H9 (cell line): ENCODE results near the gene C17orf107. TPM values are rescaled to one million over a fixed set of nuclear protein-coding genes. Genes with fewer than 3 reads are reported as not detected.

Source experiments
- DNase-seq: peaks from one replicate; pipeline ENCODE4 v3.0.0-alpha.2; 2017
- H2AFZ ChIP-seq: one replicate; pipeline ENCODE4 v1.6.1; 2013; ENCODE audit warnings: mild to moderate bottlenecking, low read length, control low read depth, moderate library complexity
- H2AK5ac ChIP-seq: 2 replicates; pipeline ENCODE4 v1.6.1; 2013; ENCODE audit warnings: low read length, control low read depth, mixed read lengths; ENCODE audit not compliant: insufficient read length
- H2BK120ac ChIP-seq: one replicate; pipeline ENCODE4 v1.6.1; 2013; ENCODE audit warnings: low read depth, mild to moderate bottlenecking, low read length, control low read depth, inconsistent platforms; ENCODE audit not compliant: poor library complexity, severe bottlenecking
- H2BK12ac ChIP-seq: 2 replicates; pipeline ENCODE4 v1.6.1; 2013; ENCODE audit warnings: low read length, control low read depth, mixed read lengths, low read depth; ENCODE audit not compliant: insufficient read length
- H2BK15ac ChIP-seq: 2 replicates; pipeline ENCODE4 v1.6.1; 2013; ENCODE audit warnings: low read depth, low read length, control low read depth
- H2BK20ac ChIP-seq: one replicate; pipeline ENCODE4 v1.6.1; 2013; ENCODE audit warnings: low read depth, mild to moderate bottlenecking, low read length, control low read depth, inconsistent platforms; ENCODE audit not compliant: poor library complexity, severe bottlenecking
- H2BK5ac ChIP-seq: 2 replicates; pipeline ENCODE4 v1.6.1; 2013; ENCODE audit warnings: low read length, control low read depth, mixed read lengths; ENCODE audit not compliant: insufficient read length
- H3K14ac ChIP-seq: 2 replicates; pipeline ENCODE4 v1.6.1; 2013; ENCODE audit warnings: low read length, control low read depth; ENCODE audit not compliant: insufficient read depth
- H3K18ac ChIP-seq: 2 replicates; pipeline ENCODE4 v1.6.1; 2013; ENCODE audit warnings: low read depth, mild to moderate bottlenecking, mixed read lengths, low read length, control low read depth; ENCODE audit not compliant: insufficient read length
- H3K23ac ChIP-seq: 2 replicates; pipeline ENCODE4 v1.6.1; 2013; ENCODE audit warnings: low read length, control low read depth, mixed read lengths, low read depth; ENCODE audit not compliant: insufficient read length
- H3K23me2 ChIP-seq: 2 replicates; pipeline ENCODE4 v1.6.1; 2013; ENCODE audit warnings: low read depth, mild to moderate bottlenecking, mixed read lengths, low read length, control low read depth; ENCODE audit not compliant: insufficient read length, poor library complexity, severe bottlenecking
- H3K27ac ChIP-seq: 2 replicates; pipeline ENCODE4 v1.5.1; 2013; ENCODE audit warnings: low read length, control low read depth, mixed read lengths, low read depth; ENCODE audit not compliant: insufficient read length
- H3K27me3 ChIP-seq: 2 replicates; pipeline ENCODE4 v1.6.1; 2013; ENCODE audit warnings: low read length, control low read depth, inconsistent platforms; ENCODE audit not compliant: insufficient read depth
- H3K4ac ChIP-seq: 2 replicates; pipeline ENCODE4 v1.6.1; 2013; ENCODE audit warnings: low read depth, mild to moderate bottlenecking, control low read depth, inconsistent platforms, low read length, moderate library complexity
- H3K4me1 ChIP-seq: 2 replicates; pipeline ENCODE4 v1.6.1; 2013; ENCODE audit warnings: low read length, control low read depth, inconsistent platforms; ENCODE audit not compliant: insufficient read depth
- H3K4me2 ChIP-seq: 2 replicates; pipeline ENCODE4 v1.6.1; 2013; ENCODE audit warnings: low read length, control low read depth, mixed read lengths; ENCODE audit not compliant: insufficient read length, insufficient read depth
- H3K56ac ChIP-seq: 2 replicates; pipeline ENCODE4 v1.6.1; 2013; ENCODE audit warnings: low read depth, mild to moderate bottlenecking, mixed read lengths, low read length, control low read depth; ENCODE audit not compliant: insufficient read length
- H3K79me1 ChIP-seq: 2 replicates; pipeline ENCODE4 v1.6.1; 2013; ENCODE audit warnings: low read depth, mild to moderate bottlenecking, moderate library complexity, low read length, control low read depth, inconsistent platforms; ENCODE audit not compliant: insufficient read depth, poor library complexity, severe bottlenecking
- H3K79me2 ChIP-seq: 2 replicates; pipeline ENCODE4 v1.6.1; 2013; ENCODE audit warnings: low read length, control low read depth, inconsistent platforms; ENCODE audit not compliant: insufficient read depth
- H3K9ac ChIP-seq: 2 replicates; pipeline ENCODE4 v1.6.1; 2013; ENCODE audit warnings: low read length, control low read depth, mixed read lengths; ENCODE audit not compliant: insufficient read length; ENCODE audit errors: extremely low read depth
- H3K9me3 ChIP-seq: one replicate; pipeline ENCODE4 v1.6.1; 2013; ENCODE audit warnings: low read depth, low read length, inconsistent platforms; ENCODE audit not compliant: control insufficient read depth
- H3T11ph ChIP-seq: one replicate; pipeline ENCODE4 v1.6.1; 2013; ENCODE audit warnings: mild to moderate bottlenecking, low read length, control low read depth, inconsistent platforms
- H4K20me1 ChIP-seq: one replicate; pipeline ENCODE4 v1.6.1; 2013; ENCODE audit not compliant: control insufficient read depth, insufficient read length, insufficient read depth
- H4K5ac ChIP-seq: 2 replicates; pipeline ENCODE4 v1.6.1; 2013; ENCODE audit warnings: low read depth, mild to moderate bottlenecking, mixed read lengths, low read length, control low read depth; ENCODE audit not compliant: insufficient read length
- H4K8ac ChIP-seq: replicated peaks from 2 replicates; pipeline ENCODE4 v1.6.1; 2013; ENCODE audit warnings: low read length, control low read depth, mixed read lengths, low read depth; ENCODE audit not compliant: insufficient read length
- H4K91ac ChIP-seq: 2 replicates; pipeline ENCODE4 v1.6.1; 2013; ENCODE audit warnings: low read depth, mild to moderate bottlenecking, moderate library complexity, mixed read lengths, low read length, control low read depth; ENCODE audit not compliant: insufficient read length
- H3K27ac Mint-ChIP-seq, 3 experiments: 2 replicates in 2 of 3; 3 replicates in 1 of 3; pipeline ENCODE4 v1.8.0; 2020 to 2021; ENCODE audit warnings: mixed read lengths in 3 of 3, mild to moderate bottlenecking in 1 of 3, moderate library complexity in 1 of 3
- H3K27me3 Mint-ChIP-seq: 2 replicates; pipeline ENCODE4 v1.8.0; 2021; ENCODE audit warnings: low read depth, mild to moderate bottlenecking, moderate library complexity, mixed read lengths
- H3K36me3 Mint-ChIP-seq, 3 experiments: 2 replicates in 2 of 3; 3 replicates in 1 of 3; pipeline ENCODE4 v1.8.0; 2020 to 2021; ENCODE audit warnings: low read depth in 3 of 3, mixed read lengths in 3 of 3; ENCODE audit not compliant: insufficient read depth in 1 of 3
- H3K4me1 Mint-ChIP-seq, 2 experiments: 2 replicates each; pipeline ENCODE4 v1.8.0; 2020; ENCODE audit warnings: mixed read lengths in 2 of 2
- H3K4me3 Mint-ChIP-seq, 2 experiments: 2 replicates in 1 of 2; 3 replicates in 1 of 2; pipeline ENCODE4 v1.8.0; 2020 to 2021; ENCODE audit warnings: mild to moderate bottlenecking in 2 of 2, mixed read lengths in 2 of 2, moderate library complexity in 1 of 2
- H3K9me3 Mint-ChIP-seq, 2 experiments: 2 replicates in 1 of 2; 3 replicates in 1 of 2; pipeline ENCODE4 v1.8.0; 2020; ENCODE audit warnings: mild to moderate bottlenecking in 2 of 2, mixed read lengths in 2 of 2, moderate library complexity in 1 of 2
- WGBS: extraction: QIAGEN DNeasy Blood & Tissue Kit; methylation state at CpG from one replicate; pipeline ENCODE4 v1.1.7; 2013; ENCODE audit warnings: missing lambda C conversion rate, low lambda C conversion rate, mixed read lengths; ENCODE audit not compliant: insufficient read length; ENCODE audit errors: extremely low coverage; 5-methylcytosine and 5-hydroxymethylcytosine counted together
- total RNA-seq: library from RNA; stranded (reverse); gene quantifications from 2 replicates; pipeline ENCODE4 v1.2.1, GENCODE V29; 2021
- TF ChIP-seq, protein P1 (sequence below): fragments of 200-600 bp; sonication (generic); conservative IDR thresholded peaks from 3 replicates; pipeline ENCODE4 v1.8.0; 2021; ENCODE audit warnings: antibody characterized with exemption, mild to moderate bottlenecking

The C17orf107 gene
- total RNA-seq, 1 experiment from 2014 or later, result 4.4 TPM

DNA sequence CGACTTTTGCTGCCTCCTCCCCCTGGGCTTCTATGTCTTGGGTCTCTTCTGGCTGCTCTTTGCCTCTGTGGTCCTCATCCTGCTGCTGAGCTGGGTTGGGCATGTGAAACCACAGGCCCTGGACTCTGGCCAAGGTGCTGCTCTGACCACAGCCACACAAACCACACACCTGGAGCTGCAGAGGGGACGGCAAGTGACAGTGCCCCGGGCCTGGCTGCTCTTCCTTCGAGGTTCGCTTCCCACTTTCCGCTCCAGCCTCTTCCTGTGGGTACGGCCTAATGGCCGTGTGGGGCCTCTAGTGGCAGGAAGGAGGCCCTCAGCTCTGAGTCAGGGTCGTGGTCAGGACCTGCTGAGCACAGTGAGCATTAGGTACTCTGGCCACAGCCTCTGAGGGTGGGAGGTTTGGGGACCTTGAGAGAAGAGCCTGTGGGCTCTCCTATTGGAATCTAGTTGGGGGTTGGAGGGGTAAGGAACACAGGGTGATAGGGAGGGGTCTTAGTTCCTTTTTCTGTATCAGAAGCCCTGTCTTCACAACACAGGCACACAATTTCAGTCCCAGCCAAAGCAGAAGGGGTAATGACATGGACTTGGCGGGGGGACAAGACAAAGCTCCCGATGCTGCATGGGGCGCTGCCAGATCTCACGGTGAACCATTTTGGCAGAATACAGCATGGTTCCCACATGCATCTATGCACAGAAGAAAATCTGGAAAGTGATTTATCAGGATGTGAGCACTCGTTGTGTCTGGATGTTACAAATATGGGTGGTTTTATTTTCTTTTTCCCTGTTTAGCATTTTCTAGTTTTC, 35.0 kb downstream of the C17orf107 start:
- Histone ChIP-seq H3K79me1 (peaks cover 5% of the 10 kb centered on the region), H2BK120ac (no peak overlapping the region), H3K56ac (no peak overlapping the region), H3K79me2 (peaks cover 4% of the 10 kb centered on the region; the same call in 1 of the 2 replicates), H3K23ac (no peak overlapping the region), H4K91ac (no peak overlapping the region), H3K4me1 (no peaks in the 10 kb centered on the region), H3K4me2 (no peak overlapping the region), H4K5ac (no peak overlapping the region), H2BK15ac (no peak overlapping the region), H3K9me3 (no peaks in the 10 kb centered on the region), H2AK5ac (no peak overlapping the region), H4K8ac (no peak overlapping the region), H3K18ac (no peak overlapping the region), H3K14ac (no peak overlapping the region), H2BK20ac (no peak overlapping the region), H3T11ph (no peak overlapping the region), H2BK12ac (no peak overlapping the region), H3K27ac (no peak overlapping the region), H2AFZ (no peak overlapping the region), H3K23me2 (peaks cover 8% of the 10 kb centered on the region), H3K27me3 (no peaks in the 10 kb centered on the region), H2BK5ac (no peak overlapping the region), H3K9ac (no peak overlapping the region), H3K4ac (no peak overlapping the region), H4K20me1 (peaks cover 7% of the 10 kb centered on the region)
- Mint-ChIP-seq H3K27ac (peak overlapping the region in 2 of 3 experiments; percentile 14 to 78; a peak in 3 of 7 replicates), H3K4me1 (peaks cover 28 to 29% of the 10 kb centered on the region in 2 experiments), H3K36me3 (peaks cover 19 to 53% (median 25%) of the 10 kb centered on the region in 3 experiments), H3K9me3 (no peaks in the 10 kb centered on the region; a peak in 1 of 5 replicates), H3K4me3 (no peak overlapping the region), H3K27me3 (no peaks in the 10 kb centered on the region; the same call in 1 of the 2 replicates)
- TF ChIP-seq, protein P1, sequence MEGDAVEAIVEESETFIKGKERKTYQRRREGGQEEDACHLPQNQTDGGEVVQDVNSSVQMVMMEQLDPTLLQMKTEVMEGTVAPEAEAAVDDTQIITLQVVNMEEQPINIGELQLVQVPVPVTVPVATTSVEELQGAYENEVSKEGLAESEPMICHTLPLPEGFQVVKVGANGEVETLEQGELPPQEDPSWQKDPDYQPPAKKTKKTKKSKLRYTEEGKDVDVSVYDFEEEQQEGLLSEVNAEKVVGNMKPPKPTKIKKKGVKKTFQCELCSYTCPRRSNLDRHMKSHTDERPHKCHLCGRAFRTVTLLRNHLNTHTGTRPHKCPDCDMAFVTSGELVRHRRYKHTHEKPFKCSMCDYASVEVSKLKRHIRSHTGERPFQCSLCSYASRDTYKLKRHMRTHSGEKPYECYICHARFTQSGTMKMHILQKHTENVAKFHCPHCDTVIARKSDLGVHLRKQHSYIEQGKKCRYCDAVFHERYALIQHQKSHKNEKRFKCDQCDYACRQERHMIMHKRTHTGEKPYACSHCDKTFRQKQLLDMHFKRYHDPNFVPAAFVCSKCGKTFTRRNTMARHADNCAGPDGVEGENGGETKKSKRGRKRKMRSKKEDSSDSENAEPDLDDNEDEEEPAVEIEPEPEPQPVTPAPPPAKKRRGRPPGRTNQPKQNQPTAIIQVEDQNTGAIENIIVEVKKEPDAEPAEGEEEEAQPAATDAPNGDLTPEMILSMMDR, result peak; percentile 50
- peak; percentile 81 for DNase-seq
- WGBS, result no CpG with 5 or more reads among the region's 14 CpGs
